GM12872 (cell line): ENCODE data around the gene RFX5.

Experiments
- CTCF ChIP-seq: IDR thresholded peaks from 3 replicates; pipeline ENCODE4 v1.5.1; 2011; ENCODE audit warnings: low read depth, mild to moderate bottlenecking, low read length, moderate library complexity; ENCODE audit not compliant: insufficient read depth

RFX5 gene

GRCh38 chr1:151346769-151347522 is at the start of gene RFX5:
RFX5 (minus strand) TSS chr1:151347252; CDS start chr1:151346320, 932 bp downstream.
- no peak for TF ChIP-seq CTCF

- TF ChIP-seq CTCF = no peak
These were observed 46.5 kb upstream of the RFX5 start for GRCh38 chr1:151393583-151393982.

DNA sequence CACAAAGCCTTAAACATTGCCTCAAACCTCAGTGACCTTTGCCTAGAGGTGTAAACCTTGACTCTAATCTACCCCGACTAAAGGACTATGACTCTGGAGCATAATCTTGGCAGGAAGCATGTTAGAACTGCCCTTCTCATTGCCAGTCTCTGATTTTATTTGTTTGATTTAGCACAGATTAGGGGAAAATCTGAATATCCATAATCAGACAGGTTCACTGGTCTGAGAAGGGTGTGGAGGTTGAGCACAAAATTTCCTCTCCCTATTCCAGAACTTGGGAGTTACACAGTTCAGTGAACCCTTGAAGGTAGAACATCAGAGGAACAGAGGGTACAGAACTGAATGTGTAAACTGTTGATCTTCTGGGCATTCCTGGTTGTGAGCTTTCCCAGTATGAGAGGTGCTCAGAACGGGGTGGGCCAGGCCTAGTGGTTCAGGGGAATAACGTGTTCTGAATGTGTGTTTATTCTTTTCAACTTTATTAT is 44.1 kb upstream of the RFX5 start:
- TF ChIP-seq CTCF = no peak

- TF ChIP-seq CTCF = no peak
These were observed 39.0 kb upstream of the RFX5 start for GRCh38 chr1:151386002-151386401.

- no peak for TF ChIP-seq CTCF
These were observed 37.5 kb upstream of the RFX5 start for GRCh38 chr1:151384584-151384983.

DNA sequence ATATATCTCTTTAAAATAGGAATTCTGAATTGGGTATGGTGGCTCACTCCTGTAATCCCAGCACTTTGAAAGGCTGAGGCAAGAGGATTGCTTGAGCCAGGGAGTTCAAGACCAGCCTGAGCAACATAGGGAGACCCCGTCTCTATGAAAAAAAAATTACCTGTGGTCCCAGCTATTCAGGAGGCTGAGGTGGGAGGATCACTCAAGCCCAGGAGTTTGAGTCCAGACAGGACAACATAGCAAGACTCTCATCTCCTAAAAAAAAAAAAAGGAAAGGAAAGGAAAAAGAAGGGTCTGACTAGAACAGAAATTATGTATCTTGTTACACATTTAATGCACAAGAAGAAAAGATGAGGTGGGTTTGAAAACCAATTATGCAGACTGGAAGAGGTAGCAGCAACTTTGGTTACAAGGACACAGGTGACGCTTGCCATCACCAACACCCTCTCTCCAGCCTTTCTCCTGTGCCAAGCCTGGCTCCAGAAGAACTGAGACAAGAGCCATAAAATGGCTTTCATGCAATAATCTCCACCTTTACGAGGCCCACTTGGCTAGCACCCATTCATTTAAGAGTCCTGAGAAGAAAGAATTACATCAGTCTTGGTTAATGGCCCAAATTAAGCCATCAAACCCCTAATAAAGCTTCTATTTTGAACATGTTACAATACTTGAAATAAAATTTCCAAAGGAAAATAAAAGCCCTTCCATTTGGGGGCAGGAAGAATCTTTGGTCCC is 30.3 kb upstream of the RFX5 start:
- TF ChIP-seq CTCF = no peak

DNA sequence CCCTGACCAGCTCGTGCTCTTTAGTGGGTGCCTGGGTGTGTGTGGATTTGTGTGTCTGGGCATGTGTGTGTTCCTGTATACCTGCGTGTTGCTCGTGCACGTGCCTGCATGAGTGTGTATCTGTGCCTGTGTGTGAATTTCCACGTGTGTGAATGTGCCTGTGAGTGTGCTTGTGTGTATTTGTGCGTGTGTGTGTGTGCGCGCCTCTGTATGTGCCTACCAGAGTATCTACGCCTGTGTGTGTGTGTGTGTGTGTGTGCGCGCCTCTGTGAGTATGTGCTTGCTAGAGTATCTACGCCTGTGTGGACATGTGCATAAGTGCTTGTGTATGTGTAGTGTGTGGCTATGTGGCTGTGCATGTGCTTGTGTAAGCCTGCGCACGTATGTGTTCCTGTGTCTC is 26.1 kb upstream of the RFX5 start:
- TF ChIP-seq CTCF = no peak
